Gastroesophageal sphincter (tissue), 3 donors: Measurements from ENCODE around the gene MXD1.

Experiments used
- CTCF ChIP-seq, 4 experiments: fragments of 200-600 bp in 2 of 4; fragments of 450-650 bp in 2 of 4; sonication (generic) in 1 of 4; IDR thresholded peaks; one replicate each; pipeline ENCODE4 v1.5.1; 2017 to 2019; ENCODE audit warnings: antibody characterized with exemption in 4 of 4, mild to moderate bottlenecking in 2 of 4, moderate library complexity in 2 of 4
- POLR2A ChIP-seq, 2 donors: fragments of 450-650 bp; IDR thresholded peaks; one replicate each; pipeline ENCODE4 v1.6.1; 2017; ENCODE audit warnings: antibody characterized with exemption in 2 of 2, mild to moderate bottlenecking in 2 of 2, moderate library complexity in 1 of 2

- no peak for TF ChIP-seq CTCF (IDR thresholded peaks at IDR 0.05)
- no peak for TF ChIP-seq POLR2A (IDR thresholded peaks at IDR 0.05)
Measured at GRCh38 chr2:69969991-69970390, 55.1 kb downstream of the MXD1 start.
